Activated CD8-positive, alpha-beta memory T cell treated with anti-CD3 and anti-CD28 coated beads for 36 hours (primary cell): Measurements from ENCODE around the gene TMPRSS4. TPM values are rescaled to one million over a fixed set of nuclear protein-coding genes. Genes with fewer than 3 reads are reported as not detected.

ENCODE experiments used
- CTCF ChIA-PET: fragments of 350-600 bp; sonication (Branson Sonifier 250); formaldehyde crosslinking; loops from one replicate; lab custom pipeline; 2021; ENCODE audit warnings: antibody characterized with exemption; lab: Charles Lee
- POLR2A ChIA-PET: fragments of 350-600 bp; sonication (Branson Sonifier 250); formaldehyde crosslinking; loops from one replicate; lab custom pipeline; 2021; ENCODE audit warnings: antibody characterized with exemption; lab: Charles Lee
- total RNA-seq, 2 experiments: library from RNA; stranded (reverse); gene quantifications; one replicate each; pipeline ENCODE4 v1.2.3, GENCODE V29; 2021

TMPRSS4 gene
- total RNA-seq, 2 experiments from 2014 or later = not detected

GRCh38 chr11:118112711-118113430 is 36.0 kb downstream of the TMPRSS4 start:
- ChIA-PET CTCF (interaction anchor here (0.6 to 1.4 kb wide), 3 partner anchors 60 to 258 kb away, joined by 3 read pairs; no protein-coding TSS in a partner anchor), POLR2A (no interaction called here)

- ChIA-PET CTCF (interaction anchor here (0.9 to 1.4 kb wide), 2 partner anchors 32 to 62 kb away, joined by 3 read pairs; no protein-coding TSS in a partner anchor), POLR2A (no interaction called here)
Observed at GRCh38 chr11:118114266-118114665, 37.4 kb downstream of the TMPRSS4 start.

- CTCF ChIA-PET = no interaction called here
- POLR2A ChIA-PET = no interaction called here
Observed at GRCh38 chr11:118115048-118115447, 38.2 kb downstream of the TMPRSS4 start.

- ChIA-PET CTCF (interaction anchor here (0.7 to 2.3 kb wide), 3 partner anchors 54 to 311 kb away, joined by 3 to 7 read pairs (median 6); no protein-coding TSS in a partner anchor), POLR2A (no interaction called here)
Observed at GRCh38 chr11:118117790-118118601, 41.1 kb downstream of the TMPRSS4 start.

GRCh38 chr11:118120793-118121192 is 43.9 kb downstream of the TMPRSS4 start:
- ChIA-PET POLR2A (no interaction called here), CTCF (no interaction called here)

- CTCF ChIA-PET = no interaction called here
- POLR2A ChIA-PET = no interaction called here
Observed at GRCh38 chr11:118124929-118125535, 48.2 kb downstream of the TMPRSS4 start.

GRCh38 chr11:118126082-118126838 is 49.4 kb downstream of the TMPRSS4 start:
- POLR2A ChIA-PET = no interaction called here
- CTCF ChIA-PET = interaction anchor here (0.7 kb wide), 1 partner anchor 17 kb away, joined by 3 read pairs; no protein-coding TSS in a partner anchor

GRCh38 chr11:118128310-118128709 is 51.4 kb downstream of the TMPRSS4 start:
- ChIA-PET CTCF (no interaction called here), POLR2A (no interaction called here)

GRCh38 chr11:118128721-118129470 is 52.0 kb downstream of the TMPRSS4 start:
- ChIA-PET POLR2A (no interaction called here), CTCF (no interaction called here)

GRCh38 chr11:118129471-118130172 is 52.7 kb downstream of the TMPRSS4 start:
- POLR2A ChIA-PET = no interaction called here

GRCh38 chr11:118132385-118133151 is 55.7 kb downstream of the TMPRSS4 start:
- CTCF ChIA-PET = no interaction called here
- POLR2A ChIA-PET = no interaction called here

More at GRCh38 chr11:118129471-118130172, 52.7 kb downstream of the TMPRSS4 start:
- CTCF ChIA-PET = no interaction called here

- ChIA-PET POLR2A (no interaction called here), CTCF (interaction anchor here (1.7 kb wide), 1 partner anchor 37 kb away, joined by 4 read pairs; no protein-coding TSS in a partner anchor)
Observed at GRCh38 chr11:118133816-118134215, 56.9 kb downstream of the TMPRSS4 start.

GRCh38 chr11:118135051-118135795 is 58.3 kb downstream of the TMPRSS4 start:
- POLR2A ChIA-PET = no interaction called here

GRCh38 chr11:118135796-118136165 is 58.9 kb downstream of the TMPRSS4 start:
- ChIA-PET POLR2A (no interaction called here), CTCF (no interaction called here)

More at GRCh38 chr11:118135051-118135795, 58.3 kb downstream of the TMPRSS4 start:
- CTCF ChIA-PET = interaction anchor here (1.7 kb wide), 1 partner anchor 36 kb away, joined by 4 read pairs; no protein-coding TSS in a partner anchor

GRCh38 chr11:118136341-118136740 is 59.5 kb downstream of the TMPRSS4 start:
- CTCF ChIA-PET = no interaction called here

GRCh38 chr11:118136801-118137200 is 59.9 kb downstream of the TMPRSS4 start:
- CTCF ChIA-PET = no interaction called here
- POLR2A ChIA-PET = no interaction called here

More at GRCh38 chr11:118136341-118136740, 59.5 kb downstream of the TMPRSS4 start:
- POLR2A ChIA-PET = no interaction called here
